ENCODE data around the gene CLDN14. TPM values are rescaled to one million over a fixed set of nuclear protein-coding genes. Genes with fewer than 3 reads are reported as not detected.

Gene CLDN14
- total RNA-seq, 1 donor, result 0.27 TPM

DNA sequence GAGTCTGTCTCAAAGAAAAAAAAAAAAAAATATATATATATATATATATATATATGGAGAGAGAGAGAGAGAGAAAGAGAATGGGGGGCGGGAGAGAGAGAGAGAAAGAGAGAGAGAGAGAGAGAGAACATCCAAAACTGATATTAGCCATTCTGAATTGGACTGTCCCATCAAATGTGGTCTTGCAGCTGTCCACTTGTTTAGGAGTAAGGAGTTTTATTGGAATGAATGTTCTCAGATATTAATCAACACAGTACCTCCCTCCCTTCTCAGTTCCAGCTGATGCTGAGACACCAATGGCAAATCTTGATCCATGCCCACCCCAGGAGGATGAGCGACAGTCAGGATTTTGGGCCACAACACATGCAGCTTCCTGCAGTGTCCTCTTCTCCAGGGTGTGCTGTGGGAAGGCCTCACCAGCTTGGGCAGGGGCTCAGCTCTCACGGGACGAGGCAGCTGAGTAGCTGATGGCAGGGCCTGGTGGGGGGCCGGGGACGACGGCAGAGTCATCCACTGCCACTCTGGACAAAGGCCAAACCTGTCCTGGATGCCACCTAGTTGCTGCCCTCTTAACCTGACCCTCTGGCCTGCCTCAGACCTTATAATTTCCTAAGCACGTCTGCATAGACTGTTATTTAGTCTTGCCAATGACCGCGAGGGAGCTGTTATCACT, 9.3 kb upstream of the CLDN14 start:
- DNase-seq (ENCODE audit: low read depth), result no peak
- TF ChIP-seq, protein P1, sequence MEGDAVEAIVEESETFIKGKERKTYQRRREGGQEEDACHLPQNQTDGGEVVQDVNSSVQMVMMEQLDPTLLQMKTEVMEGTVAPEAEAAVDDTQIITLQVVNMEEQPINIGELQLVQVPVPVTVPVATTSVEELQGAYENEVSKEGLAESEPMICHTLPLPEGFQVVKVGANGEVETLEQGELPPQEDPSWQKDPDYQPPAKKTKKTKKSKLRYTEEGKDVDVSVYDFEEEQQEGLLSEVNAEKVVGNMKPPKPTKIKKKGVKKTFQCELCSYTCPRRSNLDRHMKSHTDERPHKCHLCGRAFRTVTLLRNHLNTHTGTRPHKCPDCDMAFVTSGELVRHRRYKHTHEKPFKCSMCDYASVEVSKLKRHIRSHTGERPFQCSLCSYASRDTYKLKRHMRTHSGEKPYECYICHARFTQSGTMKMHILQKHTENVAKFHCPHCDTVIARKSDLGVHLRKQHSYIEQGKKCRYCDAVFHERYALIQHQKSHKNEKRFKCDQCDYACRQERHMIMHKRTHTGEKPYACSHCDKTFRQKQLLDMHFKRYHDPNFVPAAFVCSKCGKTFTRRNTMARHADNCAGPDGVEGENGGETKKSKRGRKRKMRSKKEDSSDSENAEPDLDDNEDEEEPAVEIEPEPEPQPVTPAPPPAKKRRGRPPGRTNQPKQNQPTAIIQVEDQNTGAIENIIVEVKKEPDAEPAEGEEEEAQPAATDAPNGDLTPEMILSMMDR (IDR thresholded peaks at IDR 0.05; ENCODE audit: insufficient read depth, low read length), result no peak
- H3K4me3 ChIP-seq (ENCODE audit: low read depth, low read length), result no peak overlapping the region

DNA sequence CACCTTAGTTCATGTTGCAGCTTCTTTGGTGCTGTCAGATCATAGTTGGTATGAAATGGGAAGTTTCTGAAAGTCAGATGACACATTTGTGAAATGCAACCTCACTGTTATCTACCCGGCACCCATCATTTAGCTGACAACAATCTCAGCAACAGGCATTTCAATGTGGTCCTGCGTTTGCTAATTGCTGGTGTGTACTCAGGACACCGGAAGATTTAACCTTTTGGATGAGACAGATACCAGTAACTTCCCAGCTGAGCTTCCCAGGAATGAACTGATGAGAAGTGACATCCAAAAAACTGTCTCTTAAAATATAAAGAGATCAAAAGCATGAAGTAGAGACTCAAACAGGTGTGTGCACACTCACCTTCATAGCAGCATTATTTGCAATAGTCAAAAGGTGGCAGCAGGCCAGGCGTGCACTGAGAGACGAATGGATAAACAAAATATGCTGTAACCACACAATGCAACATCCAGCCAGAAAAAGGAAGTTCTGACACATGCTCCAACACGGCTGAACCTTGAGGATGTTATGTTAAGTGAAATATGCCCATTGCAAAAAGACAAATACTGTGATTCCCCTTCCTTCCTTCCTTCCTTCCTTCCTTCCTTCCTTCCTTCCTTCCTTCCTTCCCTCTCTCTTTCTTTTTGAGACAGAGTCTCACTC, 7.9 kb upstream of the CLDN14 start:
- DNase-seq (ENCODE audit: low read depth), result peak; percentile 49
- TF ChIP-seq, protein P1 (IDR thresholded peaks at IDR 0.05; ENCODE audit: insufficient read depth, low read length), result no peak
- H3K4me3 ChIP-seq (ENCODE audit: low read depth, low read length), result no peak overlapping the region

DNA sequence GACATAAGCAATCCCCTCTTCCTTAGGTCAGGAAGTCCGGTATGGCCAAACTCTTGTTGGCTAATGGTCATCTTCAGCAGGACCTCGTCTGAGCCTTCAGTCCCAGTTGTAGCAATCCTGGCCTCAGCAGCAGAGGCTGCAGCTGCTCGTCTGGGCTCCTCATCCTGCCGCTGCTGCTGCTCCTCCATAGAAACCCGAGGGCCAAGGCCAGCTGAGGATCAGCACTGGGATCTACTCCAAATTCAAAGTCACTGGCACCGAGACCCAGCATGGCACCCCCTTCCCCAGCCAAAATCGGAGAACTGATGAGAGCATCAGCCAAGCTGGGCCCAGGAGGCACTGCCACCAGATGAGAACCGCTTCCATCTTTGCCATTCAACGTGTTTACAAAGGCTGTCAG, 6.3 kb upstream of the CLDN14 start:
- H3K4me3 ChIP-seq (ENCODE audit: low read depth, low read length), result no peak overlapping the region
- TF ChIP-seq, protein P1 (IDR thresholded peaks at IDR 0.05; ENCODE audit: insufficient read depth, low read length), result no peak

DNA sequence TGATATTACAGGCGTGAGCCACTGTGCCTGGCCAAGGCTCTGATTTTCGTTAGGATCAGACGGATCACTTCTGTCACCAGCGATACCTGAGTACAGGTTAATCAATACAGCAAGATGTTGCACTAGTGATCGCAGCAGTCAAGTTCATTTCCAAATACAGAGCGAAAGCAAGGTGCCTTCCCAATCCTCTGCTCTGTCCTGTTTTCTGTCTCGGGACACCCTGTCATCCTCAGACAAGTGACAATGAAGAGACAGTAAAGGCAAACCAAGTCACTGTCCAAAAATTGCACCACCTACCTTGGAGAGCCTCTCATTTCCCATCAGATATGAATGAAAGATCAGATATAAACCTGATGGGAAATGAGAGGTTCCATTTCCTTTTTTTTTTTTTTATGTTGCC, 5.6 kb upstream of the CLDN14 start:
- no peak overlapping the region for H3K4me3 ChIP-seq (ENCODE audit: low read depth, low read length)
- no peak for DNase-seq (ENCODE audit: low read depth)
- TF ChIP-seq, protein P1 (IDR thresholded peaks at IDR 0.05; ENCODE audit: insufficient read depth, low read length), result no peak

More for the DNA sequence above, 6.3 kb upstream of the CLDN14 start:
- no peak for DNase-seq (ENCODE audit: low read depth)

DNA sequence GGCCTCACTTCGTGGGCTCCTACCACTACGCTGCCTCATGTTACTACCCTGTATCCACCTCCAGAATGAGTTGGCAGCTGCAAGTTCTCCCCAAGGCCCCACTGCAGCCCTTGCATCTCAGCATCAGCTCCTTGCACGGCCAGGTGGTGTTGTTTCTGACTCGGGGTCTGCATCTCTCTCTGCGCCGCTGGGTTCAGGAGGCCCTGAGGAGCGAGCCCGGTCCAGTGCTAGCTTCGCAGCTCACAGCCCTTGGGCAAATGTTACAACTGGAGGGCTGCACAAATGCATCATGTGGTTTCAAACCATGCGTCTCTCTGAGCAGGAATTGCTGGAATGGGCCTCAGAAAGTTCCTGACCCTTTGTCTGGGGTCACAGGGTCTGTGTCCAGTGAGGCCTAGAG, 3.2 kb upstream of the CLDN14 start:
- TF ChIP-seq, protein P1 (IDR thresholded peaks at IDR 0.05; ENCODE audit: insufficient read depth, low read length), result no peak
- H3K4me3 ChIP-seq (ENCODE audit: low read depth, low read length), result no peak overlapping the region
- no peak for DNase-seq (ENCODE audit: low read depth)

DNA sequence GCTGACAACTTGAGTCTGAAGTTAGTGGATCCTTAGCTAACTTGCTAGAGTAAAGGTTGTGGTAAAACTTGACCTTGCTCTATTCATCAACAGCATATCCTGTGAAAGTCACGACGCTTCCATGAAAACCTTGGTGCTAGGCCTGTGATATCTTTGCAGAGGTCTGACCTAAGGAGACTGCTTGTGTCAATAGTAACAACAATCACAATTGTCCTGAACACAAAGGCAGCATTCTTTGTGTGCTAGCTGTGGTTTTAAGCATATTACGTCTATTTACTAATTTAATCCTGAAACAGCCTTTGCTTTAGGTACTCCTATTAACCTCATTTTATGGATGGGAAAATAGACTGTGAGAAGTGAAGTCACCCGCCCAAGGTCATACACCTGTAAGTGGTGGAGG, 2.8 kb upstream of the CLDN14 start:
- TF ChIP-seq, protein P1 (IDR thresholded peaks at IDR 0.05; ENCODE audit: insufficient read depth, low read length), result no peak
- no peak for DNase-seq (ENCODE audit: low read depth)
- no peak overlapping the region for H3K4me3 ChIP-seq (ENCODE audit: low read depth, low read length)

All from fibroblast of the aortic adventitia (primary cell).